Gastrocnemius medialis (tissue), 4 donors: Measurements from ENCODE around the gene CNGA4.

Experiments
- POLR2A ChIP-seq, 2 donors: fragments of 450-650 bp; IDR thresholded peaks; one replicate each; pipeline ENCODE4 v1.6.1; 2017; ENCODE audit warnings: antibody characterized with exemption in 2 of 2, mild to moderate bottlenecking in 2 of 2, moderate library complexity in 2 of 2
- TF ChIP-seq, protein P1 (sequence below), 5 experiments: fragments of 450-650 bp in 3 of 5; fragments of 200-600 bp in 2 of 5; sonication (generic) in 2 of 5; IDR thresholded peaks in 4 of 5; conservative IDR thresholded peaks in 1 of 5; 1 replicate in 4 of 5; 2 replicates in 1 of 5; pipeline ENCODE4 v1.5.1; 2016 to 2019; ENCODE audit warnings: antibody characterized with exemption in 5 of 5, mild to moderate bottlenecking in 3 of 5, moderate library complexity in 3 of 5

GRCh38 chr11:6225896-6226295 lies 13.0 kb upstream of the CNGA4 start:
- TF ChIP-seq, protein P1, sequence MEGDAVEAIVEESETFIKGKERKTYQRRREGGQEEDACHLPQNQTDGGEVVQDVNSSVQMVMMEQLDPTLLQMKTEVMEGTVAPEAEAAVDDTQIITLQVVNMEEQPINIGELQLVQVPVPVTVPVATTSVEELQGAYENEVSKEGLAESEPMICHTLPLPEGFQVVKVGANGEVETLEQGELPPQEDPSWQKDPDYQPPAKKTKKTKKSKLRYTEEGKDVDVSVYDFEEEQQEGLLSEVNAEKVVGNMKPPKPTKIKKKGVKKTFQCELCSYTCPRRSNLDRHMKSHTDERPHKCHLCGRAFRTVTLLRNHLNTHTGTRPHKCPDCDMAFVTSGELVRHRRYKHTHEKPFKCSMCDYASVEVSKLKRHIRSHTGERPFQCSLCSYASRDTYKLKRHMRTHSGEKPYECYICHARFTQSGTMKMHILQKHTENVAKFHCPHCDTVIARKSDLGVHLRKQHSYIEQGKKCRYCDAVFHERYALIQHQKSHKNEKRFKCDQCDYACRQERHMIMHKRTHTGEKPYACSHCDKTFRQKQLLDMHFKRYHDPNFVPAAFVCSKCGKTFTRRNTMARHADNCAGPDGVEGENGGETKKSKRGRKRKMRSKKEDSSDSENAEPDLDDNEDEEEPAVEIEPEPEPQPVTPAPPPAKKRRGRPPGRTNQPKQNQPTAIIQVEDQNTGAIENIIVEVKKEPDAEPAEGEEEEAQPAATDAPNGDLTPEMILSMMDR (IDR thresholded peaks at IDR 0.05 in 4 of 5, conservative IDR thresholded peaks at IDR 0.05 in 1 of 5), result no peak
- no peak for TF ChIP-seq POLR2A (IDR thresholded peaks at IDR 0.05)
